ENCODE results near the gene VARS2.

DNA sequence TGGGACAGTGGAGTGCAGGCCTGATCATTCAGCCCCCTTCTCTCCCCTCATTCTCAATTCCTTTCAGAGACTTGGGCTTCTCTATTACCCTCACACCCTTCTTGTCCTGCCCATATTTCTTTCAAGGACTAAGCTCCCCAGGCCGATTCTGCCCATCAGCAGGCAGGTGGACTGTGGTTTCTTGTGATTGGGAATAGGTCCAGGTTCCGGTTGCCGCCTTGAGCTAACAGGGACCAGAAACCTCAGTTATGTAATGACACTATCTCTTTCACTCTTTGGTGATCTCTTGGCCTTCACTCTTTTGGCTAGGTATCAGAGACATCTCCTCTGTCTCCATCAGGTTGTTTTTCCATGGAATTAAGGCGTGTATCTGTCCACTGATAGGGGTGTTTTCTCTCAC, 33.2 kb downstream of the VARS2 start:
- TF ChIP-seq EZH2 (IDR thresholded peaks at IDR 0.05; ENCODE audit: low read length) (no peak), CTCF (optimal IDR thresholded peaks at IDR 0.05 in 1 of 3, IDR thresholded peaks at IDR 0.05 in 1 of 3, conservative IDR thresholded peaks at IDR 0.05 in 1 of 3; ENCODE audit: extremely low read depth in 1 of 3, insufficient read depth in 2 of 3, low read length in 3 of 3) (no peak)

Measured in keratinocyte (primary cell).